DMS153 treated with DMSO at 0.1 percent for 48 hours (cell line): ENCODE measurements around the gene SON.
A peak's percentile ranks its signal among the peaks of the same experiment; 100 is the strongest.
"Not testable (repeated sequence)": the region's sequence is repeated elsewhere in the genome, so short reads cannot be mapped to it uniquely, and the experiment has no call there.

Source experiments
- DNase-seq: peaks from one replicate; lab custom pipeline; 2025; ENCODE audit not compliant: unreplicated experiment; lab: John Stamatoyannopoulos, UW

The SON gene, protein sequence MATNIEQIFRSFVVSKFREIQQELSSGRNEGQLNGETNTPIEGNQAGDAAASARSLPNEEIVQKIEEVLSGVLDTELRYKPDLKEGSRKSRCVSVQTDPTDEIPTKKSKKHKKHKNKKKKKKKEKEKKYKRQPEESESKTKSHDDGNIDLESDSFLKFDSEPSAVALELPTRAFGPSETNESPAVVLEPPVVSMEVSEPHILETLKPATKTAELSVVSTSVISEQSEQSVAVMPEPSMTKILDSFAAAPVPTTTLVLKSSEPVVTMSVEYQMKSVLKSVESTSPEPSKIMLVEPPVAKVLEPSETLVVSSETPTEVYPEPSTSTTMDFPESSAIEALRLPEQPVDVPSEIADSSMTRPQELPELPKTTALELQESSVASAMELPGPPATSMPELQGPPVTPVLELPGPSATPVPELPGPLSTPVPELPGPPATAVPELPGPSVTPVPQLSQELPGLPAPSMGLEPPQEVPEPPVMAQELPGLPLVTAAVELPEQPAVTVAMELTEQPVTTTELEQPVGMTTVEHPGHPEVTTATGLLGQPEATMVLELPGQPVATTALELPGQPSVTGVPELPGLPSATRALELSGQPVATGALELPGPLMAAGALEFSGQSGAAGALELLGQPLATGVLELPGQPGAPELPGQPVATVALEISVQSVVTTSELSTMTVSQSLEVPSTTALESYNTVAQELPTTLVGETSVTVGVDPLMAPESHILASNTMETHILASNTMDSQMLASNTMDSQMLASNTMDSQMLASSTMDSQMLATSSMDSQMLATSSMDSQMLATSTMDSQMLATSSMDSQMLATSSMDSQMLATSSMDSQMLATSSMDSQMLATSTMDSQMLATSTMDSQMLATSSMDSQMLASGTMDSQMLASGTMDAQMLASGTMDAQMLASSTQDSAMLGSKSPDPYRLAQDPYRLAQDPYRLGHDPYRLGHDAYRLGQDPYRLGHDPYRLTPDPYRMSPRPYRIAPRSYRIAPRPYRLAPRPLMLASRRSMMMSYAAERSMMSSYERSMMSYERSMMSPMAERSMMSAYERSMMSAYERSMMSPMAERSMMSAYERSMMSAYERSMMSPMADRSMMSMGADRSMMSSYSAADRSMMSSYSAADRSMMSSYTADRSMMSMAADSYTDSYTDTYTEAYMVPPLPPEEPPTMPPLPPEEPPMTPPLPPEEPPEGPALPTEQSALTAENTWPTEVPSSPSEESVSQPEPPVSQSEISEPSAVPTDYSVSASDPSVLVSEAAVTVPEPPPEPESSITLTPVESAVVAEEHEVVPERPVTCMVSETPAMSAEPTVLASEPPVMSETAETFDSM (N-terminal part only)

DNA sequence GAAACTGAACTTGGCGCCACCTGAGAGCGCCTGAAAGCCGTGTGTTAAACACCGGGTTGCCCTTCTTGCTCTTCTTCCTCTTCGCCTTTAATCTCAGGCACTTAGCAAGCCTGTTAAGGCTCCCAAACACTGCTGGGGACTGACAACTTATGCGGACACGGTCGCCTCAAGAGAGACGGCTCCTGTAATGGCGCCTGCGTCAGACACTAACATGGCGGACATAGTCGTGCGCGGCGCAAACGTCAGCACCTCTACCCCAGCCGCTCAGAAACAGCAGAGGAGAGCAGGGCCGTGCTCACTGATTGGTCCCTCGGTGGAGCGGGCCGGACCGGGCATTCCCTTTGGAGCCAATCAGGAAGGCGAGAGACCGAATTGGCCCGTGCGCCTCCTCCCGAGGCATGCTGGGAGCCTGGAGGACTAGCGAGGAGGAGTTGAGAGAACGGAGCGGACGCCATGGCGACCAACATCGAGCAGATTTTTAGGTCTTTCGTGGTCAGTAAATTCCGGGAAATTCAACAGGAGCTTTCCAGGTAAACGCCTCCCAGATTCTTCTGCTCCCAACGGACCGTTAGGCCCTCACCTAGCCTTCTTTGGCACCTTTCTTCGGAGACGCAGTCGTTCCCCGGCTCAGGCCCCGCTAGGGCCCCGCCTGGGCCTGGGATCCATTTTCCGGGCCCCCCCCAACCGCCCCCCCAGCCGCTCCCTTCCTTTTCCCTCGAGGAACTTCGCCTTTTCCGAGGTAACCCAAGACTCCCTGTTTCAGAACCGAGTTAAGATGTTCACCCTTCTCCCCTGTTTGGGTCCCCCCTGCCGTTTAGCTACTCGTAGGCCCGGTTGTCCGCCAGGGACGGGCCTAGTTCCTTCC, at the start of gene SON:
Gene SON (plus strand): TSS at position 399 of the 865 bp plus-strand sequence. CDS start 55 bp downstream, at position 454.
- peak; percentile 96 for DNase-seq

DNA sequence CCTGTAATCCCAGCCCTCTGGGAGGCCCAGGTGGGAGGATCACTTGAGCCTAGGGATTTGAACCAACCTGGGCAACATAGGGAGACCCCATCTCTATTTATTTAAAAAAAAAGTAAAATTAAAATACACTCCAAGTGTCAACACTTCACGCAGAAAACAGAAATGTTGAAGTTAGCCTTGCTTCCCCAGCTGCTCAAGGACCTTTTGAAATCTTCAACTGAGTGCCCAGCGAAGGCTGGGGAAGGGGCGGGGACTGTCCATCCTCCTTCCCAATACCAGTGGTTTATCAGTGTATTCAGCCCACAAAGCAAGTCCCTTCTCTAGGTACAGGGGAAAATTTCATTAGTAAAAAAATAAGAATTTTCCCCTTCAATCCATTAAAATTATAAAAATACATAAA, 49.1 kb upstream of the SON start:
- DNase-seq: no peak

DNA sequence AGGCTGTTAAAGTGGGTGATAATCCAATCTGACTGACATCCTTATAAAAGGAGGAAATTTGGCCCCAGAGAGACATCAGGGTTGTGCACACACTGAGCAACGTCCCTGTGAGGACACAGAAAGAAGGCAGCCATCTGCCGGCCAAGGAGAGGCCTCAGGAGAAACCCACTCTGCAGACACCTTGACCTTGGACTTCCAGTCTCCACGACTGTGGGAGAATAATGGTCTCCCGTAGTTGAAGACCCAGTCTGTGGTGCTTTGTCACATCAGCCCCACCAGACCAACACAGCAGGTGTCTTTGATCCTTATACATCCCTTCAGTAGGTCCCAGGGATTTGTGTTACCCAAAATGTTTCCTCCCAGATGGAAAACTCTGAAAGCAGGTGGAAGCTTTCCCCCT, 47.1 kb upstream of the SON start:
- no peak for DNase-seq

DNA sequence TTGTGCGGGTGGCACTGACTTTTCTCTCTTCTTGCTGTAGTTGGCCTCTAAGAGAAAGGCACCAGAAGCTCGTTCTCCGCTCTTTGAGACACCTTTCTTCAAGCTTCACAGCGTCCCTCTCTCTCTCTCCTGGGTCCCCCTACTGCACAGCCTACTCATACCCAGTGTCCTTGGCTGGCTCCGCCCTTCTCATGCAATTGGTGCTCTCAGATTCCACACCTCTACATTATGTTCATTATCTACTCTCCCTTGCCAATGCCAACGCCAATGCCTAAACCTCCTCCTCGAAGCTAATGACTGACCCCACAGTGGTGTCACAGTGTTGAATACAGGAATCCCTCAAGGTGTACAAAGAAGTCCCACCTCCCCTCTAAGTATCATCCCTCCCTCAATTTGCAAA, 46.5 kb upstream of the SON start:
- DNase-seq: no peak

DNA sequence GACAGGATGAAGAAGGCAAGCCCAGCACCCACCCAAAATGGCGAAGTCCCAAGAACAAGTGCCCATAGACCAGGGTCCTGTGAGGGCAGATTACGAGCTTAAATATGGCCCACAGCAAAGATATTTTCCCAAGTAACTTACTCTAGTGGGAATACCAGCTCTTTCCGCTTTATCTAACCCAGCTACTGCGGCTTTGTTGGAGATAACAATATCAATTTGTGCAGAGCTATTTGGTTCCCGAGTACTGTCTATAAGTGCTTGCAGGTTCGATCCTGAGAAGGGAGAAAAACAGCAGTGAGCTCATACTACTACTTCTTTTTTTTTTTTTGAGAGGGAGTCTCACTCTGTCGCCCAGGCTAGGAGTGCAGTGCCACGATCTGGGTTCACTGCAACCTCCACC, 37.0 kb upstream of the SON start:
- no peak for DNase-seq

DNA sequence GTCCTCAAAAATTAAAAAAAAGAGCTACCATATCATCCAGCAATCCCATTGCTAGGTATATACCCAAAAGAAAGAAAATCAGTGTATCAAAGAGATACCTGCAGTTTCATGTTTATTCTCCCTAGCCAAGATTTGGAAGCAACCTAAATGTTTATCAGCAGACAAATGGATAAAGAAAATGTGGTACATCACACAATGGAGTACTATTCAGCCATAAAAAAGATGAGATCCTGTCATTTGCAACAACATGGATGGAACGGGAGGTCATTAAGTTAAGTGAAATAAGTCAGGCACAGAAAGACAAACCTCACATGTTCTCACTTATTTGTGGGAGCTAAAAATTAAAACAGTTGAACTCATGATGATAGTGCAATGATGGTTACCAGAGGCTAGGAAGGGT, 35.8 kb upstream of the SON start:
- not testable (repeated sequence) for DNase-seq

DNA sequence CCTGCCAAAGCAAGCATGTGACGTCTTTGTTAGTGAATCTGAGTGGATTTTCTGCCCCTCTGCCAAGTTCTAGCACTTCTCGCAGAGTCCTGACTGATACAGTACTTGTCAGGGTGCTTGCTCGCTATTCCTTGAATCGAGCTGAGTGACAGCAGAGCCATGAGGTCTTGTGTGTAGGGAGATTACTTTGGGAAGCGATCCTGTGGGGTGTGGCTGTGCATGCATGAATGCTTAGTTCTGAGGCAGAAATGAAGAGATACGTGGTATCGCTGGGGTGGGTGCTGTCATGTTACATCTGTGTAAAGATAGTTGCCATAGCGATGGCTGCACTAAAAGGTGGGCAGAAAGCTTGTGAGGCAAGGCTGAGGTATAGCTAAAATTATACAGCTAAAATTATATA, 32.0 kb upstream of the SON start:
- DNase-seq: no peak

DNA sequence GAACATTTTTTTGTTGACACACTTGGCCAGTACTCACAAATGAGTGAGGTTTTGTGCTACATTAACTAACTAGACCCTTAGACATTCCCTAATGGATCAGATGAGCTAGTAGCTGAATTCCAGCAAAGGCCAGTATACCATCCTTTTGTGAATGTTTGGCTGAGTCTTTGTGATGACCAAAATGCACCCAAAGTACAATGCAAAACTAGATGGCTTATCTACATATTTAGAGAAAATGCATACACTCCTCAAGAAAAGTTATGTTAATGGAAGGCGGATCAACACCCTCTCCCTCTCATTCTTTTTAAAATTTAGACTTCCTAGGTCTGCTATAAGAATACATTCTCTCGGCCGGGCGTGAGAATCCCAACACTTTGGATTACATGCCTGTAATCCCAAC, 31.2 kb upstream of the SON start:
- DNase-seq: no peak

DNA sequence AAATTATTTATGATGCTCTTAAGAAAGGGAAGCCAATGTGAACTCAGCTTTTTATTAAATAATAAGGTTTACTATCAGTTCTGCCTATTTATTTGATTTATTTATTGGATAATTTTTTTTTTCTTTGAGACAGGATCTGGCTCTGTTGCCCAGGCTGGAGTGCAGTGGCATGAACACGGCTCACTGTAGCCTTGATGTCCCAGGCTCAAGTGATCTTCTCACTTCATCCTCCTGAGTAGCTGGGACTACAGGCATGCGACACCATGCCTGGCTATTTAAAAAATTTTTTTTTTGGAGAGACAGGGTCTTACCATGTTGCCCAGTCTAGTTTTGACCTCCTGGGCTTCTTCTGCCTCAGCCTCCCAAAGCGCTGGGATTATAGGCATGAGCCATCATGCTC, 30.4 kb upstream of the SON start:
- no peak for DNase-seq

DNA sequence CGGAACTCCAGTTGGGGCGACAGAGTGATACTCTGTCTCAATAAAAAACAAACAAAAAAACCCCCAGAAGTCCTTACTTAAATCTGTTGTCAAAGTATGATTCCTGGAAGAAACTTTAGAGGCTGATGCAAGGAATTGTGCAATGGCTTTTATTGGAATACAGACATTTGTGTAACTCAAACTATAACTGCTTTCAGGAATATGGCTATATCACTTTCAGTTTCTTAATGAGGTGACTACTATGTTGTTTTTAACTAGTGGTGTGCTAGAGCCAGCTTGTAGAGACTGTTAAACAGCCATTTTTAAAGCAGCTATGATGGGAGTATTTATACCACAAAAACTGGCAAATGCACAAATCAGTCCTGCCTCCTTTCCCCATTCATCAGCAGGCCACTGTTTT, 28.6 kb upstream of the SON start:
- DNase-seq: no peak

DNA sequence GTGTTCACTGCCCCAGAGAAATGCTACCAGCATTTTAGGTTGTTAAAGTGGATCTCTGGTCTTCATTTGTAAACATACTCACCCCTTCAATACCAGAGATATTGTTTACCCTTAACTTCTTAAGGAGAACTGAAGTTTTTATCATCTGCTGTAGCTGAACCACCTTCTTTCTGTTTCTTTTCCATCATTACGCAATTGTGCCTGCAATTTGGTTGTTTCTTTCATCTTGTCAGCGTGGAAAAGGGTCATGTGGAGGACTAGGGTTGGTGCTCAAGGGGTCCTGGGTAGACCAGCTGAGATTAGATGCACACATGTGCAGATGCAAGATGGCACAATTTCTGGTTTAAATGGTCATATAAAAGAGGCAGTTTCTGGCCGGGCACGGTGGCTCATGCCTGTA, 23.9 kb upstream of the SON start:
- no peak for DNase-seq

DNA sequence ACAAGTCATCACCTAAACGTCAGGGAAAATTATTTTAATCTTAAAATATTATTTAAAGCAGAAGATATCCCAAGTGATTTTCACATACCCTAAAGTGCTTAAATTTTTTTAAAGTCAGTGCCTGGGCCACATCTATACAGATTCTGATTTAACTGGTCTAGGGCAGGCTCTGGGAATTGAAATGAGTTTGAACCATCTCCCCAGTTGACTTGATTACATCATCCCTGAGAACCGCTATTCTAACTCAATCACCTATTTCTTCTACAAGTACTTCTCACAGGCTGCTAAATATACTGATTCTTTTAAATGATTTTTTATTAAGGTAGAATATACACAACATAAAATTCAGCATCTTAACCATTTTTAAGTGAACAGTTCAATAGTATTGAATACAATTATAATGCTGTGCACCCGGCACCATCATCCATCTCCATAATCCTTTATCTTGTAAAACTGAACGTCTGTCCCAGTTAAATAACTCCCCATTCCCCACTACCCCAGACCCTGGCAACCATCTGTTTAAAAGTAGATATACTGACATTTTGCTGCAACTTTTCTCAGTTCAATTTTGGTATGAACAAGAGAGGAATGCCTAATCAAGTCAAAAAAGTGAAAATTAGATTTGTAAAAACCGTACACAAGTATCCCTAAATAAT, 20.4 kb upstream of the SON start:
- no peak for DNase-seq

DNA sequence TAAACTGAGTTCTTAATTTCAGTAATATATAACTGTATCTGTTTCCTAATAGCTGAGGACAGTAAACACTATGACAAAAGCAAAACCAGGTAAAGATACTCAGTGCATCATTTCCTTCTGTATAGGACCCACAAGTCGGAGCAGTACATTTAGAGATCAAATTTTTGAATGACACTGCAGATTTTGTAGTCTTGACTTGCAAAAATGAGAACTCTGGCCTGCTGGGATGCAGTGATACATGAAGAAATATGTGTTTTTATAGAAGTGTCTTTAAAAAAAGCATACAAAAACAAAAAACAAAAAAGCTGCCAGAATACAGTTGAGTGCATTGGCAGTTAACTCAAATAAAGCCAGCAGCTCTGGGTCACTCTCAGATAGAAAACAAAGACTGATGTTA, 19.9 kb upstream of the SON start:
- DNase-seq: no peak

DNA sequence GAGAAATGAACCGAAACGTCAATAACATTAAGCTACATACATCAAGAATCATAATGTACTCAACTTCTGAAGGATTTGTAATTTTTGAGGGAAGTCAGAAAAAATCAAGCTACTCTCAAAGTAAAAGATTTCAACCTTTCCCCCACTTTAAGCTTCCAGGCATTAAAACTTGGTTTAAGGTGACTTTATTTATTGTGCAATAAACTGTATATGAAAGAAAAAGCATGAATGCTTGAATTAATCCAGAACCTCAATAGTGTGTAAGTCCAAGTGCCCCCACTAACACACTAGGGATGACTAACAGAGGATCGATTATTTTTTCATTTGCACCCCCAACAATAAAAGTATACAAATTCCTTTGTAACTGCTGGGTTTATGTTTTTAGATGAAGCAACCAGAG, 11.8 kb upstream of the SON start:
- DNase-seq: no peak

DNA sequence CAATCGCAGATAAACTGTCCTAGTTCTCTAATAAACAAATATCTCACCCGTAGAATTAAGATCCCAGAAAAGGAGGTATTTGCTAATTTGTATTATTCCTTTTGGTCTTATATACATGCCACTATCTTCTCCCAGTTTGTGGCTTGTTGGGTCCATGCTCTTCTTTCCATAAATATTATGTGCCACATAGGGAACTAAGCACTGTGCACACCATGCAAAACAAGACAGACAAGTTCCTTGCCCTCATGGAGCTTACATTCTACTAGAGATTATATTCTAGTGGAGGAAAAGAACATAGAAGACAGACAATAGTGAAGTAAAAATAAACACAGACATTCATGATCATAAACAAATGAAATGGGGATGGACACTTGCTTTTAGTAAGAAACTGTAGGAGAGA, 5.6 kb upstream of the SON start:
- DNase-seq: no peak

DNA sequence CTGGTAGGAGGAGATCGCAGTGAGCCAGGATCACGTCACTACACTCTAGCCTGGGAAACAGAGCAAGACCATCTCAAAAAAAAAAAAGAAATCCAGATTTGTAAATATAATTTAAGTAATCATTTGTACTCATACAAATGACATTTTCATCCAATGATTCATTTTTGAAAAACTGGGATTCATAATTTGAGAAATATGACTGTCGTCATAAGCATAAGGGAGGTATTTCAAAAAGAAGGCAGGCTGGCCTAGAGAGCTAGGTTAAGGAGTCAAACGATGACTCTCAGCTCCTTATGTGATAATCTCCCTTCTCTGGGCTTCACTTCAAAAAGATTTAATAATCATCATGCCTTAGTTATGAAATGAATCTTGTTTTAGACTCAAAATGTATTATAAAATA, 3.2 kb upstream of the SON start:
- DNase-seq: no peak

DNA sequence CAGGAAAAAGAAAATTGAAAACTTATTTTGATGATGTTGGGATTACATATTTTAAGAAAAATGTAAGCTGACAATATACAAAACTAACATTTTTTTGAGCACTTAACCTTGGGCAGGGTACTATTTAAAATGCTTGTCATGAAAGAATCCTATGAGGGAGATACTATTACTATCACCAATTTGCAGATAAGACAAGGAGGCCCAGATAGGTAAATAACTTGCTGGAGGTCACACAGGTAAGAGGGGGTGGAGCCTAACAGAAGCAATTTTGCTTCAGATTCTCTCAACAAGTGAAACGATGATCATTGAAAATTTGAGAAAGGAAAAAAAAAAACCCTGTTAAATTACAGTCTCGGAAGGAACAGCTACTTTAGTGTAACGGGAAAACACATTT, 2.1 kb upstream of the SON start:
- DNase-seq: no peak

DNA sequence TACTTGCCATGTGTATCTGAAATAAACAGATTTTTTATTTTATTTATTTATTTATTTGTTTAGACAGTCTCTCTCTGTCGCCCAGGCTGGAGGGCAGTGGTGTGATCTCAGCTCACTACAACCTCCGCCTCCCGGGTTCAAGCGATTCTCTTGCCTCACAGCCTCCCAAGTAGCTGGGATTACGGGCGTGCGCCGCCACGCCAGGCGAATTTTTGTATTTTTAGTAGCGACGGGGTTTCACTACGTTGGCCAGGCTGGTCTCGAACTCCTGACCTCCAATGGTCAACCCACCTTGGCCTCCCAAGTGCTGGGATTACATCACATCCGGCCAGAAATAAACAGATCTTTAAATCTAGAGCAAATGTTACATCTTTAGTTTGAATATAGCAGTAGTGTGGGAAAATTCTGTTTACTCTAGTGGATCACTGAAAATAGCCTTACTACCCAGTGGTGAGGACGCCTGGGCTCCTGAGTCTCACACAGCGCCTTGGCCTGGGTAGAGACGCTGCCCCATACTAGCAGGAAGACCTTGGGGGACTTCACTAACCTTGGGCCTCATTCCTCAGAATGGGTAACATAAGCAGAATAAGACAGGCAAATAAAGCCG, 1.6 kb upstream of the SON start:
- no peak for DNase-seq
